HG03097 (cell line): ENCODE data around the gene EVC.
"Not testable (repeated sequence)": the region's sequence is repeated elsewhere in the genome, so short reads cannot be mapped to it uniquely, and the experiment has no call there.

Source experiments
- ATAC-seq: cut with Tn5 transposase; IDR thresholded peaks from one replicate; pipeline ENCODE4 v1.9.1; 2021; ENCODE audit not compliant: unreplicated experiment, low FRiP score

The EVC gene

GRCh38 chr4:5707778-5708448 is 3.1 kb upstream of the EVC start:
- ATAC-seq: no peak

- no peak for ATAC-seq
Observed at GRCh38 chr4:5708449-5709206, 2.4 kb upstream of the EVC start, which contains the start of gene EVC2. Gene EVC2, minus strand, starts transcription at chr4:5708559. Its CDS starts 46 bp downstream, at chr4:5708513.

GRCh38 chr4:5709207-5709575 is 1.8 kb upstream of the EVC start:
- no peak for ATAC-seq

- ATAC-seq: no peak
Observed at GRCh38 chr4:5710065-5710960, 688 bp upstream of the EVC start.

- ATAC-seq: no peak
Observed at GRCh38 chr4:5711479-5712184, 631 bp downstream of the EVC start.

- no peak for ATAC-seq
Observed at GRCh38 chr4:5712517-5712916, 1.5 kb downstream of the EVC start.

GRCh38 chr4:5712931-5713330 is 1.9 kb downstream of the EVC start:
- no peak for ATAC-seq

GRCh38 chr4:5713861-5714260 is 2.9 kb downstream of the EVC start:
- ATAC-seq: no peak

- ATAC-seq: no peak
Observed at GRCh38 chr4:5715357-5715756, 4.4 kb downstream of the EVC start.

- no peak for ATAC-seq
Observed at GRCh38 chr4:5716391-5716790, 5.4 kb downstream of the EVC start.

- ATAC-seq: no peak
Observed at GRCh38 chr4:5717449-5718158, 6.6 kb downstream of the EVC start.

- no peak for ATAC-seq
Observed at GRCh38 chr4:5718411-5718810, 7.4 kb downstream of the EVC start.

- ATAC-seq: no peak
Observed at GRCh38 chr4:5719350-5720055, 8.5 kb downstream of the EVC start.

GRCh38 chr4:5720157-5720850 is 9.3 kb downstream of the EVC start:
- no peak for ATAC-seq

- no peak for ATAC-seq
Observed at GRCh38 chr4:5720980-5721379, 10.0 kb downstream of the EVC start.

GRCh38 chr4:5721923-5722322 is 10.9 kb downstream of the EVC start:
- no peak for ATAC-seq

GRCh38 chr4:5722328-5722727 is 11.3 kb downstream of the EVC start:
- ATAC-seq: no peak

GRCh38 chr4:5724377-5724776 is 13.4 kb downstream of the EVC start:
- ATAC-seq: no peak

- ATAC-seq: not testable (repeated sequence)
Observed at GRCh38 chr4:5728412-5728811, 17.4 kb downstream of the EVC start.
